ENCODE data around the gene FGF11.
A peak's percentile ranks its signal among the peaks of the same experiment; 100 is the strongest.

Gene FGF11

GRCh38 chr17:7439462-7440112 is at the start of gene FGF11:
Gene FGF11 (plus strand): TSS chr17:7439512. CDS start chr17:7439621, 109 bp downstream.
- ATAC-seq, result no peak

DNA sequence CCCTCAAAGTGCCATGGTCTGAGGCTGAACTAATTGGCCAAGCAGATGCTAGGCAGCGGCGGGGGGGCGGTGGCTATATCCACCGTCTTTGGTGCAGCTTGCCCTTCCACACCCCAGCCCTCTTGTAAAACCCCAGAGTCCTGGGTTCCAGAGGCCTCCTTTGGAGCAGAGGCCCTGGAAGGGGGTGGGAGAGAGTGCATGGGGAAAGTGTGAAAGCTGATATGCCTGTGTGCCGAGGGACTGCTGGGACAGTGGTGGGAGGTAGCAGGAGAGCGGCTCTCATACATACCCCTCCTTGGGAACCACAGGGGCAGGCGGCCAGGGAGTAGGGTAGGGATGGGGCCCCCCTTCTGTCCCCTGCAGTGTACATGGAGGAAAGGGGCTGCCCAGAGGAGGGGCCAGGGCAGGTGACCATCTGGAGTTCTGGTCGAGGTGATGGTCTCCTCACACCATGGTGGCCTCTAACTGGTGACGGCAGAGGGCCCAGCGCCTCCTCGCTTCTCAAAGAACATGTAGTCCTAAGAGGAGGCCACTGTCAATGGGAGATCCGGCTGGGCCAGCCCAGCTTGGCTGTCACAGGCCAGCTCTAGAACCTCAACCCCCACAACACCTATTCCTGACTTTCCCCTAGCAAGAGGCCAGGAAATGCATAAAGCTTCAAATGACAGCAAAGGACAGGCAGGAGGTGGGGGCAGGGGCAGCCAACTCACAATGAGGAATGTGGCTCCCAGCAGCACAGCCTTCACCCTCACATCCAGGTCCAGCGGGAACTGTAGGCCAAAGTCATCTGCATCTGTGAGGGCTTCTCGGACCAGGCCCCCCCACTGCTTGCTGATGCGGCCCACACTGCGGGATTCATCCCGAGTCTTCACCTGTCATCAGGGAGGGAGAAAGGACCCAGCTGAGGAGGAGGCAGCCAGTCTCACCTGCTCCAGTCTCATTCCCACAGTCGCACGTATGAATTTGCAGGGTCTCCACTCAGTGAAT is 49.1 kb upstream of the FGF11 start:
- ATAC-seq, result no peak

GRCh38 chr17:7391307-7391706 is 48.0 kb upstream of the FGF11 start:
- no peak for ATAC-seq

- no peak for ATAC-seq
Measured at GRCh38 chr17:7392696-7393612, 46.4 kb upstream of the FGF11 start.

DNA sequence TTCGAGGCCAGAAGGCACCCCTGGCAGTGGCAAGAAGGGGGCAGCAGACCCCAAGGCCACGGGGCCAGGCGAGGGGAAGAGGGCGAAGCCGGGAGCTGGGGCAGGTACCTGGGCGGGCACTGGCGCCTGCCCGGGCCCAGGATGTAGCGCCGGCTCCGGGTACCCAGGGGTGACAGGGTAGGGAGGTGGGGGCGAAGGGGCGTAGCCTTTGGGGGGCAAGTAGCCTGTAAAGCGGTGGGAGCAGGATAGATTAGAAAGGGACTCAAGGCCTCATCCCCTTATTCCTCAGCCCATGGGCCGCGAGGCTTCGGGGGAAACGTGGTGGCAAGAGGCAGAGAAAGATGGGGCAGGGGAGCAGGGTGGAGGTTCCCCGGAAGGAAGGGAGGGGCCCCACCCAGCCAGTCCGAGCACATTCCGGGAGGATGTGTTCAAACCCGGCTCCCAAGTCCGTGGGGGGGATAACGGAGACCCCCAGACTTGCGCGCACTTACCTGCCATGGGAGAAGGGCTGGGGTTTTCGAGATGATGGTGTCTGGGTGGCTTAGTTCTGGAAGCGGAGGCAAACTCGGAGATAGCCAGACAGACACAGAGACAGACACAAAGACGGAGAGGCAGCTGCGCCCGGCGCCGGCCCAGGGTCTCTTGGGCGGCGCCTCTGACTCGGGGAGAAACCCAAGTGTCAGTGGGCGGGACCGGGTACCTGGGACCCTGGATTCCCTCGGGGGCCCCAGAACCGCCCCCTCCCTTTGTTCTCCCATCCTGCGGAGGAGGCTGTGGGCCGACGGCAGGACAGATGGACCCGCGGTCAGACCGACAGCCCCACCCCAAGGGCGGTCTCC is 45.5 kb upstream of the FGF11 start:
- ATAC-seq, result peak; percentile 50 to 55

DNA sequence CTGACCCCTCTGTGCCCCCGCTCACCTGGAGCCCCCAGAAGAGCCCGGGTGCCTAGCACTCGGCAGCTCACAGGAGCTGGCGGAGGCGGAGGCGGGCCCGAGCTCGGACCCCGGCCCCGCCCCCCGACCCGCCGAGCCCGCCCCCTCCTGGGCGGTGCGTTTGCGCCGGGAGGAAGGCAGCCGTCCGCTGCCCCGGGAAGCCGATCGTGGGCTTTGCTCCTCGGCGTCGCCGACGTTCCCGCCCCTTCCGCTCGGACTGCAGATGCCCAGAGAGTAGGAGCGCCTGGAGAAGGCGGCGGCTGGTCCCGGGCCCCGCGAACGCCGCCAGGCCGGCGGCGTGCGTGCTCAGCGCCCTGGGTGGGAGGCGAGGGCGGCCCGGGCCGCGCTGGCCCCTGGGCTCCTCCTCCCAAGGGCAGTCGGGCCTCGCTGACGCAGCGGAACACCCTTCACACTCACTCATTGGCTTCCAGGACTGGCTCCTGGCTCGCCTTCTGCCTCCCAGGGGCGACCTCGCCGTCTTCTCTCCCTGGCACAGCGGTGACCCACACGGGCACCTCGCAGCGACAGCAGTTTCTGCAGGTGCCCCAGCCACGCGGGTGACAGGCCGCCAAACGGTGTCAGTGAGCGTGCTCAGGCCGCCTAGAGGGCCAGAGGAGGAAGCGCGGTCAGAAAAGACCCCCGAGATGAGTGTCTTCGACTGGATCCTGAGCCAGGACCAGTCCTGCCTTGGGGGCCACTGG is 44.7 kb upstream of the FGF11 start, which contains the start of gene PLSCR3:
TSS of gene PLSCR3 (minus strand) at position 74 of the 740 bp plus-strand sequence. CDS start 415 bp downstream, outside the sequence.
- ATAC-seq, result peak; percentile 90

- no peak for ATAC-seq
Measured at GRCh38 chr17:7396147-7396546, 43.2 kb upstream of the FGF11 start.

- no peak for ATAC-seq
Measured at GRCh38 chr17:7398612-7399011, 40.7 kb upstream of the FGF11 start.

DNA sequence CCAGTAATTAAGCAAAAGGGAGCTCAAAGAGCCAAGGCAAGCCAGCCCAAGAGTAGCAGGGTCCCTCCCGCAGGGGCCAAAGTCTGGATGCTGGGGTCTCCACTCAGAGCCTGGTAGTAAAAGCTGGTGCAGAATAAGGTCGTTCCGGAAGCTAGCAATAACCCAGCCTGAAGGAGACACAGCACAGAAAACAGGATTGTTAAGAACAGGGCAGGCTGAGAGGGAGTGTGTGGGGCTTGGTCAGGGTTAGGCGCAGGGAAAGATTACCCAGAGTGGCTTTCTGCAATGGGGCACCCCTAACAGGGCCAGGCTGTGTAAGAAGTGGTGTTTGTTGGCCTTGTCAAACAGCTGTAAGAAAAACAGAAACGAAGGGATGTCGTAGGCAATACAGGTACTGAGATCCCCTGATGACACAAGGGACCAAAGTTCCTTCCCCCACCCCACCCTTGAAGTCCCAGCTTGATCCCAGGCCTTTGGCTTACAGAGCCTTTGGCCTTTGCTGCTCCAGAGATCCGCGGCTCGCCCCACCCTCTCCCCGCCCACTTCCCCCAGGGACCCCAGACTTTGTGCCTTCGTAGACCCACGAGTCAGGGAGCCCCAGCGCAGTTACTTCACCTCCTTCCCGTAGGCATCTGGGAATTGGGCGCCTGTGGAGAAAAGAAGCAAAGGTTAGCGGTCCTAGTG is 36.1 kb upstream of the FGF11 start:
- ATAC-seq, result no peak

DNA sequence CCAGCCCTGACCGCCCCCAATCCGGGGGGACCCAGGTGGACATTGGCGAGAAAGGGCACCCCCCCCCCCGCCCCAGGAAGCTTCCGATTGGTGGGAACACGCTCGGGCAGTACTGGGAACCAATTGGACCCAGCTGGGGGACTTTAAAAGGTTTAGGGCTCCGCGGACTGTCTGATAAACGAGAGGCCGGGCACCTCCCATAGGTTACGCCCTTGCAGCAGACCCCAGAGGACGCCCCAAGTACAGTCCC is 35.7 kb upstream of the FGF11 start:
- ATAC-seq, result no peak

GRCh38 chr17:7403977-7404736 is 35.2 kb upstream of the FGF11 start, which contains the start of gene TMEM256:
Gene TMEM256 (minus strand): TSS chr17:7404097. CDS start chr17:7404084, 13 bp downstream.
- peak; percentile 96 to 97 for ATAC-seq

- ATAC-seq, result peak; percentile 34 to 44
Measured at GRCh38 chr17:7404737-7405349, 34.5 kb upstream of the FGF11 start.

DNA sequence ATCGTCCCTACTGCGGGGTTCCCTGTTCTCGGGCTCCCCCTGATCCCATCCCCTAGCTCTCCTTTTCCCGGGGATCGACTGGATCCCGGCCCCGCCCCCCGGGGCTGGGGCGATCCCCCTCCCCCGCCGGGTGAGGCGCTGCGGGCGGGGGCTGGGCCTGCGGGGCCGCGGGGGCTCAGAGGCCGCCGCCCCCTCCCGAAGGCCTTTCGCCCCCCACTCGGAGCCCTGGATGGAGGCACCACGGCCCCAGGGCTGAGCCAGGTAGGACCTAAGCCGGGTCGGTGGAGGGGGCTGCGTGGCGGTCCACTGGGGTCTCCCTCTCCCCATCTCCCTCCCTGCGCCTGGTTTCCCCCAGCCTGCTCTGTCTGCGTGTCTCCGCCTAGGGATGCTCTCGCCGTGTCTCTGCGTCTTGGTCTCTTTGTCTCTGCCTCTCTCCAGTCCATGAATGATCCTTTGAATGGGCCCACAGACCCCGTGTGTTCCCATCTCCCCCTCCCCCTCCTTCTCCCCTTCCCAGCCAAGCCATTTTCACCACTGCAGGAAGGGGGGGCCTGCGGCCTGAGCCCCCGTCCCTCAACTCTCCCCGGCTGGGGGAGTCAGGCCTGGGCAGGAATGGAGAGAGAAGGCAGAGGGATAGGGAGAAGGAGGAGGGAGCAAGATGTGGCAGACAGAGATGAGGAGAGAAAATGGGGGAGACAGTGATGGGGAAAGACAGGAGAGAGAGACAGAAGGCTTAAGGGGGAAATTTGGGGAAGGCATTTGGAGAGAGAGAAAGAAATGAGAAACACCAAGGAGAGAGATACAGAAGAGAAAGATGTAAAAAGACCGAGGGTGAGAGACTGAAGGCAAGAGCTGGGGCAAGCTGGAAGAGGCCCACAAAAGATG is 33.7 kb upstream of the FGF11 start:
- no peak for ATAC-seq

GRCh38 chr17:7406235-7406825 is 33.0 kb upstream of the FGF11 start:
- ATAC-seq, result no peak

DNA sequence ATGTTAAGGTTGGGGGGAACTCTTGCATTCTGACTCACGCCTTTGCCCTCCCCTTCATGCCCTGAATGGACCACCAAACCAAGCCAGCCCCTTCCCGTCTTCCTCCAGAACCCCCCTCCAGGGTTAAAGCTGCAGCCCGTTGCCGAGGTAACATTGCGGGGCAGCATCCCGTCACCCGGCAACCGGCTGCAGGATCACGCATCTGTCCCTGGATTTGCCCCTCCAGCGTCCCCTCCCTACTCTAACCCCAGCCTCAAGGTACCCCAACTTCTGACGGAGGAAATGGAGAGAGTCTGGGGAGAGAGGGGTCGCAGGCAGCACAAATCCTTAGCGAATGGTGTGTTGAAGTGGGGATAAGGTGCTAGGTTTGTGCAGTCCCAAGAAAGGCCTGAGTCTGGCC is 32.2 kb upstream of the FGF11 start:
- ATAC-seq, result no peak

GRCh38 chr17:7407485-7408251 is 31.6 kb upstream of the FGF11 start, which contains the start of gene NLGN2:
Gene NLGN2 (plus strand): TSS chr17:7407845. CDS start chr17:7408256, 411 bp downstream.
- no peak for ATAC-seq

- ATAC-seq, result no peak
Measured at GRCh38 chr17:7408252-7408727, 31.0 kb upstream of the FGF11 start.
